H9 (cell line): Measurements from ENCODE around the gene CDC14A. TPM values are rescaled to one million over a fixed set of nuclear protein-coding genes. Genes with fewer than 3 reads are reported as not detected.
A peak's percentile ranks its signal among the peaks of the same experiment; 100 is the strongest.

Experiments used
- DNase-seq: peaks from one replicate; pipeline ENCODE4 v3.0.0-alpha.2; 2017
- H2AFZ ChIP-seq: one replicate; pipeline ENCODE4 v1.6.1; 2013; ENCODE audit warnings: mild to moderate bottlenecking, low read length, control low read depth, moderate library complexity
- H2AK5ac ChIP-seq: 2 replicates; pipeline ENCODE4 v1.6.1; 2013; ENCODE audit warnings: low read length, control low read depth, mixed read lengths; ENCODE audit not compliant: insufficient read length
- H2BK120ac ChIP-seq: one replicate; pipeline ENCODE4 v1.6.1; 2013; ENCODE audit warnings: low read depth, mild to moderate bottlenecking, low read length, control low read depth, inconsistent platforms; ENCODE audit not compliant: poor library complexity, severe bottlenecking
- H2BK12ac ChIP-seq: 2 replicates; pipeline ENCODE4 v1.6.1; 2013; ENCODE audit warnings: low read length, control low read depth, mixed read lengths, low read depth; ENCODE audit not compliant: insufficient read length
- H2BK15ac ChIP-seq: 2 replicates; pipeline ENCODE4 v1.6.1; 2013; ENCODE audit warnings: low read depth, low read length, control low read depth
- H2BK20ac ChIP-seq: one replicate; pipeline ENCODE4 v1.6.1; 2013; ENCODE audit warnings: low read depth, mild to moderate bottlenecking, low read length, control low read depth, inconsistent platforms; ENCODE audit not compliant: poor library complexity, severe bottlenecking
- H2BK5ac ChIP-seq: 2 replicates; pipeline ENCODE4 v1.6.1; 2013; ENCODE audit warnings: low read length, control low read depth, mixed read lengths; ENCODE audit not compliant: insufficient read length
- H3K14ac ChIP-seq: 2 replicates; pipeline ENCODE4 v1.6.1; 2013; ENCODE audit warnings: low read length, control low read depth; ENCODE audit not compliant: insufficient read depth
- H3K18ac ChIP-seq: 2 replicates; pipeline ENCODE4 v1.6.1; 2013; ENCODE audit warnings: low read depth, mild to moderate bottlenecking, mixed read lengths, low read length, control low read depth; ENCODE audit not compliant: insufficient read length
- H3K23ac ChIP-seq: 2 replicates; pipeline ENCODE4 v1.6.1; 2013; ENCODE audit warnings: low read length, control low read depth, mixed read lengths, low read depth; ENCODE audit not compliant: insufficient read length
- H3K23me2 ChIP-seq: 2 replicates; pipeline ENCODE4 v1.6.1; 2013; ENCODE audit warnings: low read depth, mild to moderate bottlenecking, mixed read lengths, low read length, control low read depth; ENCODE audit not compliant: insufficient read length, poor library complexity, severe bottlenecking
- H3K27ac ChIP-seq: 2 replicates; pipeline ENCODE4 v1.5.1; 2013; ENCODE audit warnings: low read length, control low read depth, mixed read lengths, low read depth; ENCODE audit not compliant: insufficient read length
- H3K27me3 ChIP-seq: 2 replicates; pipeline ENCODE4 v1.6.1; 2013; ENCODE audit warnings: low read length, control low read depth, inconsistent platforms; ENCODE audit not compliant: insufficient read depth
- H3K4ac ChIP-seq: 2 replicates; pipeline ENCODE4 v1.6.1; 2013; ENCODE audit warnings: low read depth, mild to moderate bottlenecking, control low read depth, inconsistent platforms, low read length, moderate library complexity
- H3K4me1 ChIP-seq: 2 replicates; pipeline ENCODE4 v1.6.1; 2013; ENCODE audit warnings: low read length, control low read depth, inconsistent platforms; ENCODE audit not compliant: insufficient read depth
- H3K4me2 ChIP-seq: 2 replicates; pipeline ENCODE4 v1.6.1; 2013; ENCODE audit warnings: low read length, control low read depth, mixed read lengths; ENCODE audit not compliant: insufficient read length, insufficient read depth
- H3K56ac ChIP-seq: 2 replicates; pipeline ENCODE4 v1.6.1; 2013; ENCODE audit warnings: low read depth, mild to moderate bottlenecking, mixed read lengths, low read length, control low read depth; ENCODE audit not compliant: insufficient read length
- H3K79me1 ChIP-seq: 2 replicates; pipeline ENCODE4 v1.6.1; 2013; ENCODE audit warnings: low read depth, mild to moderate bottlenecking, moderate library complexity, low read length, control low read depth, inconsistent platforms; ENCODE audit not compliant: insufficient read depth, poor library complexity, severe bottlenecking
- H3K79me2 ChIP-seq: 2 replicates; pipeline ENCODE4 v1.6.1; 2013; ENCODE audit warnings: low read length, control low read depth, inconsistent platforms; ENCODE audit not compliant: insufficient read depth
- H3K9ac ChIP-seq: 2 replicates; pipeline ENCODE4 v1.6.1; 2013; ENCODE audit warnings: low read length, control low read depth, mixed read lengths; ENCODE audit not compliant: insufficient read length; ENCODE audit errors: extremely low read depth
- H3K9me3 ChIP-seq: one replicate; pipeline ENCODE4 v1.6.1; 2013; ENCODE audit warnings: low read depth, low read length, inconsistent platforms; ENCODE audit not compliant: control insufficient read depth
- H3T11ph ChIP-seq: one replicate; pipeline ENCODE4 v1.6.1; 2013; ENCODE audit warnings: mild to moderate bottlenecking, low read length, control low read depth, inconsistent platforms
- H4K20me1 ChIP-seq: one replicate; pipeline ENCODE4 v1.6.1; 2013; ENCODE audit not compliant: control insufficient read depth, insufficient read length, insufficient read depth
- H4K5ac ChIP-seq: 2 replicates; pipeline ENCODE4 v1.6.1; 2013; ENCODE audit warnings: low read depth, mild to moderate bottlenecking, mixed read lengths, low read length, control low read depth; ENCODE audit not compliant: insufficient read length
- H4K8ac ChIP-seq: replicated peaks from 2 replicates; pipeline ENCODE4 v1.6.1; 2013; ENCODE audit warnings: low read length, control low read depth, mixed read lengths, low read depth; ENCODE audit not compliant: insufficient read length
- H4K91ac ChIP-seq: 2 replicates; pipeline ENCODE4 v1.6.1; 2013; ENCODE audit warnings: low read depth, mild to moderate bottlenecking, moderate library complexity, mixed read lengths, low read length, control low read depth; ENCODE audit not compliant: insufficient read length
- H3K27ac Mint-ChIP-seq, 3 experiments: 2 replicates in 2 of 3; 3 replicates in 1 of 3; pipeline ENCODE4 v1.8.0; 2020 to 2021; ENCODE audit warnings: mixed read lengths in 3 of 3, mild to moderate bottlenecking in 1 of 3, moderate library complexity in 1 of 3
- H3K27me3 Mint-ChIP-seq: 2 replicates; pipeline ENCODE4 v1.8.0; 2021; ENCODE audit warnings: low read depth, mild to moderate bottlenecking, moderate library complexity, mixed read lengths
- H3K36me3 Mint-ChIP-seq, 3 experiments: 2 replicates in 2 of 3; 3 replicates in 1 of 3; pipeline ENCODE4 v1.8.0; 2020 to 2021; ENCODE audit warnings: low read depth in 3 of 3, mixed read lengths in 3 of 3; ENCODE audit not compliant: insufficient read depth in 1 of 3
- H3K4me1 Mint-ChIP-seq, 2 experiments: 2 replicates each; pipeline ENCODE4 v1.8.0; 2020; ENCODE audit warnings: mixed read lengths in 2 of 2
- H3K4me3 Mint-ChIP-seq, 2 experiments: 2 replicates in 1 of 2; 3 replicates in 1 of 2; pipeline ENCODE4 v1.8.0; 2020 to 2021; ENCODE audit warnings: mild to moderate bottlenecking in 2 of 2, mixed read lengths in 2 of 2, moderate library complexity in 1 of 2
- H3K9me3 Mint-ChIP-seq, 2 experiments: 2 replicates in 1 of 2; 3 replicates in 1 of 2; pipeline ENCODE4 v1.8.0; 2020; ENCODE audit warnings: mild to moderate bottlenecking in 2 of 2, mixed read lengths in 2 of 2, moderate library complexity in 1 of 2
- CTCF ChIP-seq: fragments of 200-600 bp; sonication (generic); conservative IDR thresholded peaks from 3 replicates; pipeline ENCODE4 v1.8.0; 2021; ENCODE audit warnings: antibody characterized with exemption, mild to moderate bottlenecking
- WGBS: extraction: QIAGEN DNeasy Blood & Tissue Kit; methylation state at CpG from one replicate; pipeline ENCODE4 v1.1.7; 2013; ENCODE audit warnings: missing lambda C conversion rate, low lambda C conversion rate, mixed read lengths; ENCODE audit not compliant: insufficient read length; ENCODE audit errors: extremely low coverage; 5-methylcytosine and 5-hydroxymethylcytosine counted together
- long read RNA-seq: library from polyadenylated mRNA; unstranded; transcript quantifications from one replicate; pipeline ENCODE4 v2.0.0, GENCODE V29; 2020
- total RNA-seq: library from RNA; stranded (reverse); gene quantifications from 2 replicates; pipeline ENCODE4 v1.2.1, GENCODE V29; 2021

Gene CDC14A
- total RNA-seq = 8.4 and 8.9 TPM in 2 replicates
- long read RNA-seq, full-length matches to known transcripts = 17 of 23 reads
- long read RNA-seq, partial matches to known transcripts = 3 of 23 reads
- long read RNA-seq, other reads (novel, unspliced or antisense) = 3 of 23 reads

GRCh38 chr1:100352267-100353070 lies at the start of gene CDC14A:
CDC14A (plus strand) TSS chr1:100352506; CDS start chr1:100352955, 449 bp downstream.
- no peak within 1 kb of the TSS for H3K23ac ChIP-seq
- H3K79me2 ChIP-seq = no peaks in the 10 kb centered on the region
- peak within 1 kb of the TSS; percentile 12 for H3T11ph ChIP-seq
- peak within 1 kb of the TSS; percentile 83 for H2BK5ac ChIP-seq
- peak within 1 kb of the TSS; percentile 94 for H3K27ac ChIP-seq
- Mint-ChIP-seq H3K27me3 (no peaks in the 10 kb centered on the region; the same call in 1 of the 2 replicates), H3K4me3 (peak within 1 kb of the TSS; percentile 92 to 97), H3K4me1 (peaks cover 23 to 33% of the 10 kb centered on the region in 2 experiments), H3K9me3 (no peaks in the 10 kb centered on the region; a peak in 2 of 5 replicates), H3K36me3 (peaks cover 3 to 8% (median 5%) of the 10 kb centered on the region in 3 experiments), H3K27ac (peak within 1 kb of the TSS; percentile 95 to 99 (median 98))
- no peaks in the 10 kb centered on the region for H4K20me1 ChIP-seq
- H3K4ac ChIP-seq = no peak within 1 kb of the TSS; the same call in 1 of the 2 replicates
- H3K18ac ChIP-seq = peak within 1 kb of the TSS; percentile 98
- peak; percentile 99 for DNase-seq
- peaks cover 7% of the 10 kb centered on the region for H3K23me2 ChIP-seq
- no peaks in the 10 kb centered on the region for H3K27me3 ChIP-seq
- no peaks in the 10 kb centered on the region for H3K9me3 ChIP-seq
- WGBS = no CpG with 5 or more reads among the region's 65 CpGs
- peak within 1 kb of the TSS; percentile 62 for H2BK120ac ChIP-seq
- peak within 1 kb of the TSS; percentile 87 for H3K4me2 ChIP-seq
- no peak within 1 kb of the TSS for H4K8ac ChIP-seq
- TF ChIP-seq CTCF = no peak
- peak within 1 kb of the TSS; percentile 82 for H4K5ac ChIP-seq
- H2BK12ac ChIP-seq = no peak within 1 kb of the TSS
- no peak within 1 kb of the TSS for H2AK5ac ChIP-seq
- H3K56ac ChIP-seq = no peak within 1 kb of the TSS
- H4K91ac ChIP-seq = no peak within 1 kb of the TSS
- H3K14ac ChIP-seq = peak within 1 kb of the TSS; percentile 97
- H3K4me1 ChIP-seq = peaks cover 4% of the 10 kb centered on the region; the same call in 1 of the 2 replicates
- H3K9ac ChIP-seq = peak within 1 kb of the TSS; percentile 92
- peaks cover 4% of the 10 kb centered on the region for H3K79me1 ChIP-seq
- H2AFZ ChIP-seq = no peak within 1 kb of the TSS
- no peak within 1 kb of the TSS for H2BK20ac ChIP-seq
- H2BK15ac ChIP-seq = no peak within 1 kb of the TSS
